HG03280 (cell line): ENCODE data around the gene NBPF6.
"Not testable (repeated sequence)": the region's sequence is repeated elsewhere in the genome, so short reads cannot be mapped to it uniquely, and the experiment has no call there.

Source experiments
- ATAC-seq: cut with Tn5 transposase; IDR thresholded peaks from one replicate; pipeline ENCODE4 v1.9.1; 2021; ENCODE audit warnings: mild to moderate bottlenecking, moderate library complexity; ENCODE audit not compliant: unreplicated experiment

The NBPF6 gene

GRCh38 chr1:108450043-108450442 is at the start of gene NBPF6:
TSS of gene NBPF6 (plus strand) at chr1:108450343. CDS start at chr1:108450602, 259 bp downstream.
- ATAC-seq, result not testable (repeated sequence)

- not testable (repeated sequence) for ATAC-seq
Measured at GRCh38 chr1:108411098-108411833, 38.9 kb upstream of the NBPF6 start.

GRCh38 chr1:108420129-108420528 is 30.0 kb upstream of the NBPF6 start:
- not testable (repeated sequence) for ATAC-seq

GRCh38 chr1:108421061-108421916 is 28.9 kb upstream of the NBPF6 start:
- ATAC-seq, result not testable (repeated sequence)

- not testable (repeated sequence) for ATAC-seq
Measured at GRCh38 chr1:108426877-108427276, 23.3 kb upstream of the NBPF6 start.

- not testable (repeated sequence) for ATAC-seq
Measured at GRCh38 chr1:108432002-108432401, 18.1 kb upstream of the NBPF6 start.

- ATAC-seq, result not testable (repeated sequence)
Measured at GRCh38 chr1:108433404-108433803, 16.7 kb upstream of the NBPF6 start.

- peak; percentile 35 for ATAC-seq
Measured at GRCh38 chr1:108438536-108438935, 11.6 kb upstream of the NBPF6 start.

- not testable (repeated sequence) for ATAC-seq
Measured at GRCh38 chr1:108454521-108454920, 4.4 kb downstream of the NBPF6 start.

- not testable (repeated sequence) for ATAC-seq
Measured at GRCh38 chr1:108458661-108459060, 8.5 kb downstream of the NBPF6 start.

- not testable (repeated sequence) for ATAC-seq
Measured at GRCh38 chr1:108461758-108462157, 11.6 kb downstream of the NBPF6 start.

GRCh38 chr1:108463962-108464361 is 13.8 kb downstream of the NBPF6 start:
- ATAC-seq, result not testable (repeated sequence)

- not testable (repeated sequence) for ATAC-seq
Measured at GRCh38 chr1:108466166-108466565, 16.0 kb downstream of the NBPF6 start.

- ATAC-seq, result not testable (repeated sequence)
Measured at GRCh38 chr1:108467155-108467554, 17.0 kb downstream of the NBPF6 start.

GRCh38 chr1:108470750-108471149 is 20.6 kb downstream of the NBPF6 start:
- not testable (repeated sequence) for ATAC-seq

GRCh38 chr1:108474516-108474915 is 24.4 kb downstream of the NBPF6 start:
- not testable (repeated sequence) for ATAC-seq

- ATAC-seq, result no peak
Measured at GRCh38 chr1:108478429-108479015, 28.4 kb downstream of the NBPF6 start.

GRCh38 chr1:108482708-108483107 is 32.6 kb downstream of the NBPF6 start:
- no peak for ATAC-seq

- not testable (repeated sequence) for ATAC-seq
Measured at GRCh38 chr1:108485990-108486389, 35.8 kb downstream of the NBPF6 start.

GRCh38 chr1:108486707-108487106 is 36.6 kb downstream of the NBPF6 start:
- not testable (repeated sequence) for ATAC-seq

- ATAC-seq, result not testable (repeated sequence)
Measured at GRCh38 chr1:108495008-108495407, 44.9 kb downstream of the NBPF6 start.
